ENCODE measurements around the gene RFX2. TPM values are rescaled to one million over a fixed set of nuclear protein-coding genes. Genes with fewer than 3 reads are reported as not detected.
"Not testable (repeated sequence)": the region's sequence is repeated elsewhere in the genome, so short reads cannot be mapped to it uniquely, and the experiment has no call there.

RFX2 gene
- total RNA-seq, 4 donors from 2014 or later: 12.6 to 17.3 (median 15.0) TPM

DNA sequence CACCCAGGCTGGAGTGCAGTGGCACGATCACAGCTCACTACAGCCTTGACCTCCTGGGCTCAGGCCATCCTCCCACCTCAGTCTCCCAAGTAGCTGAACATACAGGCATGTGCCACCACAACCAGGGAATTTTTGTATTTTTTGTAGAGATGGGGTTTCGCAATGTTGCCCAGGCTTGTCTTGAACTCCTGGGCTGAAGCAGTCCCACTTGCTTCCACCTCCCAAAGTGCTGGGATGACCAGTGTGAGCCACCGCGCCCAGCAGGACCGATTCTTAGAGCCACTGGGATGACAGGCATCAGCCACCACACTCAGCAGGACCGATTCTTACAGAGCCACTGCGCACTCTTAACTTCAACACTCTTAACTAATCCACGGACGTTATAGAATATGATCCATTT lies 77.5 kb downstream of the RFX2 start:
- Histone ChIP-seq H3K36me3 (peaks cover 0 to 11% (median 0%) of the 10 kb centered on the region in 3 donors), H3K9me3 (no peaks in the 10 kb centered on the region), H3K4me3 (no peak overlapping the region), H3K27me3 (no peaks in the 10 kb centered on the region), H3K4me1 (peaks cover 0 to 18% (median 2%) of the 10 kb centered on the region in 4 donors), H3K27ac (no peak overlapping the region)
- 94 to 96% methylated on average over 9 of the region's 9 CpGs for WGBS, 2 donors
- no peak for DNase-seq (ENCODE audit: low spot score in 2 of 2)
- TF ChIP-seq EP300 (IDR thresholded peaks at IDR 0.05) (no peak), POLR2A (IDR thresholded peaks at IDR 0.05) (no peak)
- TF ChIP-seq, protein P1, sequence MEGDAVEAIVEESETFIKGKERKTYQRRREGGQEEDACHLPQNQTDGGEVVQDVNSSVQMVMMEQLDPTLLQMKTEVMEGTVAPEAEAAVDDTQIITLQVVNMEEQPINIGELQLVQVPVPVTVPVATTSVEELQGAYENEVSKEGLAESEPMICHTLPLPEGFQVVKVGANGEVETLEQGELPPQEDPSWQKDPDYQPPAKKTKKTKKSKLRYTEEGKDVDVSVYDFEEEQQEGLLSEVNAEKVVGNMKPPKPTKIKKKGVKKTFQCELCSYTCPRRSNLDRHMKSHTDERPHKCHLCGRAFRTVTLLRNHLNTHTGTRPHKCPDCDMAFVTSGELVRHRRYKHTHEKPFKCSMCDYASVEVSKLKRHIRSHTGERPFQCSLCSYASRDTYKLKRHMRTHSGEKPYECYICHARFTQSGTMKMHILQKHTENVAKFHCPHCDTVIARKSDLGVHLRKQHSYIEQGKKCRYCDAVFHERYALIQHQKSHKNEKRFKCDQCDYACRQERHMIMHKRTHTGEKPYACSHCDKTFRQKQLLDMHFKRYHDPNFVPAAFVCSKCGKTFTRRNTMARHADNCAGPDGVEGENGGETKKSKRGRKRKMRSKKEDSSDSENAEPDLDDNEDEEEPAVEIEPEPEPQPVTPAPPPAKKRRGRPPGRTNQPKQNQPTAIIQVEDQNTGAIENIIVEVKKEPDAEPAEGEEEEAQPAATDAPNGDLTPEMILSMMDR (IDR thresholded peaks at IDR 0.05): no peak

DNA sequence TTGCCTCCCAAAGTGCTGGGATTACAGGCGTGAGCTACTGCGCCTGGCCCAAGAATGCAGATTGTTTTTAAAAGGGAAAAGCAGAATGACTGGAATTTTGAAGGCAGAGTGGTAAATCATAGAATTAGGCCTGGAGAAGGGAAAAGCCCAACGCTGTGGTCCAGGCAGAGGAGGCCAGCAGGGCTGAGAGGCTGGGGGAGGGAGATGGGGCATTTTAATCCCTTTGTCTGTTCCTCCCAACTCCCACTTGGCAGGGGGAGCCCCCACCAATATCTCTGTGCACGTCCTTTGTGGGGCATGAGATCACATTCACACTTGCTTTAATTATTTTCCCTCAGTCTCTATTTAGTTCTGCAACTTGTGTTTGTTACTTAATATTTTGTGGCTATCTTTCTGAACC lies 77.9 kb downstream of the RFX2 start:
- no peak overlapping the region for H3K27ac ChIP-seq
- WGBS, 2 donors: 57 to 63% methylated on average over 4 of the region's 4 CpGs
- no peaks in the 10 kb centered on the region for H3K9me3 ChIP-seq

DNA sequence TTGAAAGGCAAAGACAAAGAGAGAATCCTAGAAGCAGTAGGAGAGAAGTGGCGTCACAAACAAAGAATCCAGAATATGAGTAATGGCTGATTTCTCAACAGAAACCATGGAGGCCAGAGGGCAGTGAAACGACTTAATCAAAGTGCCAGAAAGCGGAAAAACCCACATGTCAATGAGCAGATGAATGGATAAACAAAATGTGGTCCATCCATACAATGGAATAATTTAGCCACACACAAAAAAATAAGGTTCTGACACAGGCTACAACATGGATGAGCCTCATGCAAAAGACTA lies 80.1 kb downstream of the RFX2 start:
- Histone ChIP-seq H3K27me3 (no peaks in the 10 kb centered on the region), H3K27ac (no peak overlapping the region), H3K36me3 (peaks cover 0 to 9% (median 0%) of the 10 kb centered on the region in 3 donors), H3K9me3 (no peaks in the 10 kb centered on the region), H3K4me3 (no peak overlapping the region), H3K4me1 (peaks cover 0 to 8% (median 0%) of the 10 kb centered on the region in 4 donors)
- TF ChIP-seq POLR2A (IDR thresholded peaks at IDR 0.05): no peak
- TF ChIP-seq EP300 (IDR thresholded peaks at IDR 0.05): no peak
- TF ChIP-seq, protein P1 (IDR thresholded peaks at IDR 0.05): no peak
- DNase-seq (ENCODE audit: low spot score in 2 of 2): no peak
- 55 to 57% methylated on average over 3 of the region's 3 CpGs for WGBS, 2 donors

More for the DNA sequence above, 77.9 kb downstream of the RFX2 start:
- DNase-seq (ENCODE audit: low spot score in 2 of 2): no peak
- no peak for TF ChIP-seq POLR2A (IDR thresholded peaks at IDR 0.05)
- TF ChIP-seq EP300 (IDR thresholded peaks at IDR 0.05): no peak
- TF ChIP-seq, protein P1 (IDR thresholded peaks at IDR 0.05): no peak
- Histone ChIP-seq H3K36me3 (peaks cover 0 to 7% (median 0%) of the 10 kb centered on the region in 3 donors), H3K4me3 (no peak overlapping the region), H3K4me1 (peaks cover 0 to 18% (median 2%) of the 10 kb centered on the region in 4 donors), H3K27me3 (no peaks in the 10 kb centered on the region)

DNA sequence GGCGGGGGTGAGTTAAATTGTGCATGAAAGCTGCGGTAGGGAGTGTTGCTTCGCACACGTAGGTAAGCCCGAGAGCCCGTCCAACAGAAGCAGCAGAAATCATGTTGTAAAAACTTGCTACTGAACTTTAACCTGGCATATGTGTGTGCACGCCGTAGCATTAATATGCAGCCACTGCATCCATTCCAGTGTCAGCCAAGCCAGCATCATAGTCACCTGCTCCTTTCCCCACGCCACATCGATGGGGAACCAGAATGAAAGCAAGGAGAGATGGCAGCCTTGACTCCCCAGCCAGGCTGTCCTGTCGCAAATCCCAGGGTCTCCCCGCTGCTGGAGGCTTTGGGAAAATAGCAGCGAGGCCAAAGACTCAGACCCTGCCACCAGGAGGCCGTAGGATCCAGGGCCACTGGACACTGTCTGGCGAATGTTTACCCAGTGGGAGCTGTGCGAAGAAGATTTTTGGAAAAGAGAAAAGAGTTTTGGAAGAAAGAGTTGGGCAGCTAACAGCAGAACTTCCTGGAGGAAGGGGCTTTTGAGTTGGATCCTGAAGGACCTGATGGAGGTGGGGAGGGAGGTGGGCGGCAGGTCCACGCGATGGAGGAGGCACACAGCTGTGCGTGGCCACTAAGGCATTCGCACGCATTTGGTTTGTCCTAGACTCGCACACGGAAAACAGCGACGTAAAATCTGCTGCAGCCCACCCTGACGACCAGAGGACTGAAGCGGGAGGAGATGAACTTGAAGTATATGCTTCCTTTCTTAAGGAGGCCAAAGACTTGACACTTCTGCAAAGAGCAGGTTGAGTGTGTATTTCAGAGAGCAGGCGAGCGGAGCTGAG lies 83.7 kb downstream of the RFX2 start:
- peaks cover 0 to 15% (median 6%) of the 10 kb centered on the region in 4 donors for H3K4me1 ChIP-seq
- no peak overlapping the region for H3K4me3 ChIP-seq
- TF ChIP-seq, protein P1 (IDR thresholded peaks at IDR 0.05): no peak
- TF ChIP-seq EP300 (IDR thresholded peaks at IDR 0.05): no peak
- TF ChIP-seq POLR2A (IDR thresholded peaks at IDR 0.05): no peak
- H3K36me3 ChIP-seq: peaks cover 0 to 13% (median 0%) of the 10 kb centered on the region in 3 donors
- H3K27me3 ChIP-seq: no peaks in the 10 kb centered on the region
- DNase-seq (ENCODE audit: low spot score in 2 of 2): no peak
- no peaks in the 10 kb centered on the region for H3K9me3 ChIP-seq
- no peak overlapping the region for H3K27ac ChIP-seq
- whole genome bisulfite sequencing, 2 donors: 92 to 94% methylated on average over 30 of the region's 30 CpGs

DNA sequence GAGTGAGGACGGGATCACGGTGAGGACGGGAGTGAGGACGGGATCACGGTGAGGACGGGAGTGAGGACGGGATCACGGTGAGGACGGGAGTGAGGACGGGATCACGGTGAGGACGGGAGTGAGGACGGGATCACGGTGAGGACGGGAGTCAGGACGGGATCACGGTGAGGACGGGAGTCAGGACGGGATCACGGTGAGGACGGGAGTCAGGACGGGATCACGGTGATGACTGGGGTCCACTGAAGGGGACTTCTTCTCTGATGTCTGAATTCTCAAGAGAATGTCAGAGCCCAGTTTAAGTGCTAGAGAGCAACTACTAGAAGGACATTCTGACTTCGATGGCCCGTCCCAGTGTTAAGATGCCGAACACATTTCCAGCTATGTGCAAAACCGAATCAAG lies 85.5 kb downstream of the RFX2 start:
- not testable (repeated sequence) for H3K27ac ChIP-seq; H3K27me3 ChIP-seq; H3K4me3 ChIP-seq; DNase-seq (ENCODE audit: low spot score in 2 of 2); H3K9me3 ChIP-seq
- peaks cover 0 to 13% (median 0%) of the 10 kb centered on the region in 3 donors for H3K36me3 ChIP-seq
- peaks cover 0 to 16% (median 6%) of the 10 kb centered on the region in 4 donors for H3K4me1 ChIP-seq
- 94 to 95% methylated on average over 27 of the region's 27 CpGs for WGBS, 2 donors
